ENCODE results near the gene CRKL. TPM values are rescaled to one million over a fixed set of nuclear protein-coding genes. Genes with fewer than 3 reads are reported as not detected.

Gene CRKL
- polyA plus RNA-seq, 2 of the 4 experiments (the other 2 are of a cell fraction), result 21.4 to 22.8 TPM

DNA sequence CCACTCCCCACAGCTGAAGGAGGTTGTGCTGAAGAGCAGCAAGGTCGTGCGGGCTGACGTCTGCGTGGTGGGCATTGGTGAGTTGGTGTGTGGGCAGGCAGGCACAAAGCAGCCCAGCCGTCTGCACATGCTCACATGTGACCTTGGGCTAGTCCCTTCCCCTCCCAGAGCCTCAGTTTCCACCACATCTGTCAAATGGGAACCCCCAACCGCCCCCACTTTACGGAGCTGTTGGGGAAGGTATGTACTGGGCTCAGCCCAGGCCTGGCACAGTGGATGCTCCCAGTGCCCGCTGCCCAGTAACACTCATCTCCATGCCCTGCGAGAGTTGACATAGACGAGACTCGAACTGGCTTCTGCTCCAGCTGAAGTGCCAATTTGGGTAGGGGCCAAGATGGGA is 59.8 kb downstream of the CRKL start:
- no peak overlapping the region for H3K27ac ChIP-seq
- FAIRE-seq (no peak), DNase-seq (ENCODE audit: low read depth in 1 of 2, low spot score in 1 of 2) (no peak), ATAC-seq (no peak)
- H3K4me3 ChIP-seq, result no peak overlapping the region
- WGBS (ENCODE audit: missing lambda C conversion rate), result 78% methylated on average over 11 of the region's 11 CpGs
- POLR2A ChIA-PET, result no interaction called here
- H3K4me1 ChIP-seq, result peaks cover 5% of the 10 kb centered on the region; the same call in 2 of the 3 replicates
- TF ChIP-seq ZNF302 (CRISPR knock-in tag; IDR thresholded peaks at IDR 0.05) (no peak), RNF2 (IDR thresholded peaks at IDR 0.05; ENCODE audit: borderline replicate concordance, low read depth) (no peak)
- no peak overlapping the region for H3K4me2 ChIP-seq
- CTCF ChIA-PET, result interaction anchor here (1.0 to 1.7 kb wide), 4 partner anchors 15 to 199 kb away, joined by 3 to 5 read pairs (median 4); no protein-coding TSS in a partner anchor
- H3K9me3 ChIP-seq, result peaks cover 8% of the 10 kb centered on the region; the same call in 1 of the 3 replicates

- H3K4me3 ChIP-seq, result no peak overlapping the region
- no peak for TF ChIP-seq NFE2L2 (conservative IDR thresholded peaks at IDR 0.05; ENCODE audit: low read length)
- no peak for TF ChIP-seq MAFK (IDR thresholded peaks at IDR 0.05; ENCODE audit: partially characterized antibody)
- no peak for TF ChIP-seq RFX5 (IDR thresholded peaks at IDR 0.05)
- TF ChIP-seq NPAS2 (CRISPR knock-in tag; IDR thresholded peaks at IDR 0.05; ENCODE audit: borderline replicate concordance), result no peak
- TF ChIP-seq, protein P1, sequence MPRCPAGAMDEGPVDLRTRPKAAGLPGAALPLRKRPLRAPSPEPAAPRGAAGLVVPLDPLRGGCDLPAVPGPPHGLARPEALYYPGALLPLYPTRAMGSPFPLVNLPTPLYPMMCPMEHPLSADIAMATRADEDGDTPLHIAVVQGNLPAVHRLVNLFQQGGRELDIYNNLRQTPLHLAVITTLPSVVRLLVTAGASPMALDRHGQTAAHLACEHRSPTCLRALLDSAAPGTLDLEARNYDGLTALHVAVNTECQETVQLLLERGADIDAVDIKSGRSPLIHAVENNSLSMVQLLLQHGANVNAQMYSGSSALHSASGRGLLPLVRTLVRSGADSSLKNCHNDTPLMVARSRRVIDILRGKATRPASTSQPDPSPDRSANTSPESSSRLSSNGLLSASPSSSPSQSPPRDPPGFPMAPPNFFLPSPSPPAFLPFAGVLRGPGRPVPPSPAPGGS (IDR thresholded peaks at IDR 0.05), result no peak
- no peak for TF ChIP-seq CTCF (IDR thresholded peaks at IDR 0.05)
- 86% methylated on average over 14 of the region's 17 CpGs for WGBS (ENCODE audit: missing lambda C conversion rate)
- DNase-seq (ENCODE audit: low read depth in 1 of 2, low spot score in 1 of 2) (no peak), ATAC-seq (no peak), FAIRE-seq (no peak)
- ChIA-PET CTCF (interaction anchor here (1.7 kb wide), 1 partner anchor 15 kb away, joined by 5 read pairs; no protein-coding TSS in a partner anchor), POLR2A (no interaction called here)
- H3K4me1 ChIP-seq, result peaks cover 5% of the 10 kb centered on the region; the same call in 2 of the 3 replicates
- H3K4me2 ChIP-seq, result no peak overlapping the region
- H3K27ac ChIP-seq, result no peak overlapping the region
- peaks cover 8% of the 10 kb centered on the region; the same call in 1 of the 3 replicates for H3K9me3 ChIP-seq
These were observed 60.4 kb downstream of the CRKL start for GRCh38 chr22:20977516-20978170.

- DNase-seq (ENCODE audit: low read depth in 1 of 2, low spot score in 1 of 2), result no peak
- CTCF ChIA-PET, result interaction anchor here (0.8 to 1.7 kb wide), 2 partner anchors 16 to 17 kb away, joined by 3 to 5 read pairs; no protein-coding TSS in a partner anchor
- H3K27ac ChIP-seq, result no peak overlapping the region
- peaks cover 11% of the 10 kb centered on the region; the same call in 2 of the 3 replicates for H3K4me1 ChIP-seq
- no peak for ATAC-seq
- TF ChIP-seq, protein P2, sequence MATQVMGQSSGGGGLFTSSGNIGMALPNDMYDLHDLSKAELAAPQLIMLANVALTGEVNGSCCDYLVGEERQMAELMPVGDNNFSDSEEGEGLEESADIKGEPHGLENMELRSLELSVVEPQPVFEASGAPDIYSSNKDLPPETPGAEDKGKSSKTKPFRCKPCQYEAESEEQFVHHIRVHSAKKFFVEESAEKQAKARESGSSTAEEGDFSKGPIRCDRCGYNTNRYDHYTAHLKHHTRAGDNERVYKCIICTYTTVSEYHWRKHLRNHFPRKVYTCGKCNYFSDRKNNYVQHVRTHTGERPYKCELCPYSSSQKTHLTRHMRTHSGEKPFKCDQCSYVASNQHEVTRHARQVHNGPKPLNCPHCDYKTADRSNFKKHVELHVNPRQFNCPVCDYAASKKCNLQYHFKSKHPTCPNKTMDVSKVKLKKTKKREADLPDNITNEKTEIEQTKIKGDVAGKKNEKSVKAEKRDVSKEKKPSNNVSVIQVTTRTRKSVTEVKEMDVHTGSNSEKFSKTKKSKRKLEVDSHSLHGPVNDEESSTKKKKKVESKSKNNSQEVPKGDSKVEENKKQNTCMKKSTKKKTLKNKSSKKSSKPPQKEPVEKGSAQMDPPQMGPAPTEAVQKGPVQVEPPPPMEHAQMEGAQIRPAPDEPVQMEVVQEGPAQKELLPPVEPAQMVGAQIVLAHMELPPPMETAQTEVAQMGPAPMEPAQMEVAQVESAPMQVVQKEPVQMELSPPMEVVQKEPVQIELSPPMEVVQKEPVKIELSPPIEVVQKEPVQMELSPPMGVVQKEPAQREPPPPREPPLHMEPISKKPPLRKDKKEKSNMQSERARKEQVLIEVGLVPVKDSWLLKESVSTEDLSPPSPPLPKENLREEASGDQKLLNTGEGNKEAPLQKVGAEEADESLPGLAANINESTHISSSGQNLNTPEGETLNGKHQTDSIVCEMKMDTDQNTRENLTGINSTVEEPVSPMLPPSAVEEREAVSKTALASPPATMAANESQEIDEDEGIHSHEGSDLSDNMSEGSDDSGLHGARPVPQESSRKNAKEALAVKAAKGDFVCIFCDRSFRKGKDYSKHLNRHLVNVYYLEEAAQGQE (IDR thresholded peaks at IDR 0.05), result no peak
- no peak for TF ChIP-seq EHMT2 (IDR thresholded peaks at IDR 0.05; ENCODE audit: low read depth)
- TF ChIP-seq, protein P3, sequence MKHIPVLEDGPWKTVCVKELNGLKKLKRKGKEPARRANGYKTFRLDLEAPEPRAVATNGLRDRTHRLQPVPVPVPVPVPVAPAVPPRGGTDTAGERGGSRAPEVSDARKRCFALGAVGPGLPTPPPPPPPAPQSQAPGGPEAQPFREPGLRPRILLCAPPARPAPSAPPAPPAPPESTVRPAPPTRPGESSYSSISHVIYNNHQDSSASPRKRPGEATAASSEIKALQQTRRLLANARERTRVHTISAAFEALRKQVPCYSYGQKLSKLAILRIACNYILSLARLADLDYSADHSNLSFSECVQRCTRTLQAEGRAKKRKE (CRISPR knock-in tag; IDR thresholded peaks at IDR 0.05; ENCODE audit: low read depth), result no peak
- no peak for TF ChIP-seq ESRRA (IDR thresholded peaks at IDR 0.05; ENCODE audit: borderline replicate concordance, low read length)
- TF ChIP-seq RFX5 (IDR thresholded peaks at IDR 0.05), result no peak
- no peak for TF ChIP-seq KDM1A (IDR thresholded peaks at IDR 0.05; ENCODE audit: low read depth)
- TF ChIP-seq CBX8 (IDR thresholded peaks at IDR 0.05), result no peak
- no peak for TF ChIP-seq HMGXB4 (CRISPR knock-in tag; IDR thresholded peaks at IDR 0.05; ENCODE audit: borderline replicate concordance)
- TF ChIP-seq, protein P1 (IDR thresholded peaks at IDR 0.05), result no peak
- TF ChIP-seq NFE2L2 (conservative IDR thresholded peaks at IDR 0.05; ENCODE audit: low read length), result no peak
- peaks cover 8% of the 10 kb centered on the region; the same call in 1 of the 3 replicates for H3K9me3 ChIP-seq
- H3K4me2 ChIP-seq, result no peak overlapping the region
- no peak for FAIRE-seq
- 25% methylated on average over 2 of the region's 2 CpGs for WGBS (ENCODE audit: missing lambda C conversion rate)
- no peak overlapping the region for H3K4me3 ChIP-seq
- POLR2A ChIA-PET, result no interaction called here
These were observed 61.2 kb downstream of the CRKL start for GRCh38 chr22:20978419-20978818.

Data from A549 (cell line).